Measurements from ENCODE around the gene SCEL. TPM values are rescaled to one million over a fixed set of nuclear protein-coding genes. Genes with fewer than 3 reads are reported as not detected.

Gene SCEL
- total RNA-seq, 1 experiment from 2014 or later, result 0.07 TPM

DNA sequence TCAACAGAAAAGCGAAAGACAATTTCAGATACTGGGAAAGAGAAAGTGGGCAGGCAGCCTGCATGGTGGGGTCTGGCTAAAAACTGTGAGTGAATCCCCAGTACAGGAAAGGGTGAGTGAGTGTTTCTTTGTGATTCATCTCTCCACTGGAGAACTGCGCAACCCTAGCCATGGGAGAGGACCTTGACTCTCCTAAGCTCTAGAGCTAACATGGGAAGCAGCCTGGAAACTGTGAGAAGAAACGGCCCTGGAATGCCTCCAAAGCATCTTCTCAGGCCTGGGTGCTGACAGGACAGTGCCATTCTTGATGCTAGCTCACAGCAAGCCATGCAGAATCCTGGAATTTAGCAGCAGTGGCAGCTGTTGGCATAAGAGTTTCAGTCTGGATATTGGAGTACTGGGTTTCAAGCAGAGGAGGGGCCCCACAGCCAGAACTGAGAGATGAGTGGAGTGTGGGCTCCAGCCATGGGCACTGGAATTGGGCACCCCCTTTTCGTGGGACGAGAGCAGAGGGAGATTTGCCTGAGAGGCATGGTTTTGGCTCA lies 143.3 kb downstream of the SCEL start:
- no peaks in the 10 kb centered on the region for H3K9me3 ChIP-seq (ENCODE audit: control insufficient read depth in 1 of 2, insufficient read depth in 1 of 2, low read depth in 1 of 2, low read length in 2 of 2)
- no TSS peak for BruUV-seq (replicated peaks)
- no peak overlapping the region for H2AFZ ChIP-seq (ENCODE audit: low read depth, low read length, poor library complexity, severe bottlenecking)
- no peak overlapping the region for H3K9ac ChIP-seq (ENCODE audit: low read length)
- ChIA-PET CTCF (no interaction called here), RAD21 (ENCODE audit: low non-redundant PET in 1 of 2, low total read pairs in 2 of 2, uncharacterized antibody in 2 of 2, unreplicated experiment in 2 of 2) (no interaction called here), POLR2A (no interaction called here)
- no peak for DNase-seq (ENCODE audit: low read depth, low spot score)
- H3K9me2 ChIP-seq (ENCODE audit: insufficient read depth), result no peaks in the 10 kb centered on the region
- H3K4me2 ChIP-seq (ENCODE audit: low read length), result no peak overlapping the region
- no peaks in the 10 kb centered on the region for H3K4me1 ChIP-seq (ENCODE audit: control insufficient read depth in 1 of 2, insufficient read depth in 2 of 2, low read length in 2 of 2)
- TF ChIP-seq EZH2 (IDR thresholded peaks at IDR 0.05) (no peak), POLR2AphosphoS5 (IDR thresholded peaks at IDR 0.05; ENCODE audit: low read depth, low read length) (no peak), CBX3 (IDR thresholded peaks at IDR 0.05; ENCODE audit: low read depth) (no peak), POLR2A (IDR thresholded peaks at IDR 0.05; ENCODE audit: borderline replicate concordance, extremely low read depth, insufficient read depth, insufficient read length) (no peak), FOSL1 (IDR thresholded peaks at IDR 0.05; ENCODE audit: low read depth) (no peak), TCF7L2 (IDR thresholded peaks at IDR 0.05; ENCODE audit: borderline replicate concordance, extremely low read depth, insufficient read depth, insufficient read length) (no peak), SIN3A (IDR thresholded peaks at IDR 0.05; ENCODE audit: low read depth) (no peak), YY1 (IDR thresholded peaks at IDR 0.05; ENCODE audit: extremely low read depth, insufficient replicate concordance, low read depth, low read length) (no peak), JUND (IDR thresholded peaks at IDR 0.05) (no peak)
- no peak for ATAC-seq
- intact Hi-C loops (cut with micrococcal nuclease), result no loop called here
- no peak overlapping the region for H3K27ac ChIP-seq (ENCODE audit: low read depth, low read length)
- H4K20me1 ChIP-seq (ENCODE audit: insufficient read depth), result no peaks in the 10 kb centered on the region
- H3K4me3 ChIP-seq (replicated peaks in 1 of 2; ENCODE audit: low read depth in 1 of 2, low read length in 2 of 2), result no peak overlapping the region
- no peaks in the 10 kb centered on the region for H3K27me3 ChIP-seq (ENCODE audit: insufficient read depth, low read length)
- no peaks in the 10 kb centered on the region for H3K79me2 ChIP-seq (ENCODE audit: insufficient read depth, low read length)
- no peaks in the 10 kb centered on the region for H3K36me3 ChIP-seq (ENCODE audit: control insufficient read depth in 1 of 2, insufficient read depth in 2 of 2, low read length in 2 of 2)

DNA sequence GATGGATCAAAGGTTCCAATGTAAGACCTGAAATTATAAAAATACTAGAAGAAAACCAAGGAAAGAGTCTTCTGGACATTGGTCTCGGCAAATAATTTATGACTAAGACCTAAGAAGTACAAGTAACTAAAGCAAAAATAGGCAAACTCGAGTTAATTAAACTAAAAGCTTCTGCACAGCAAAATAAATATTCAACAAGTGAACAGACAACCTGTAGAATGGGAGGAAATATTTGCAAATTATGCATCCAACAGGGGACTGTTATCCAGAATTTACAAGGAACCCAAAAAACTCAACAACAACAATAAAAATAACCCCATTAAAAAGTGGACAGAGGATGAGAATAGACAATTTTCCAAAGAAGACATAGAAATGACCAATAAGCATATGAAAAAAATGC lies 152.3 kb downstream of the SCEL start:
- H3K27me3 ChIP-seq (ENCODE audit: insufficient read depth, low read length), result no peaks in the 10 kb centered on the region
- no peak overlapping the region for H3K4me3 ChIP-seq (replicated peaks in 1 of 2; ENCODE audit: low read depth in 1 of 2, low read length in 2 of 2)
- no peaks in the 10 kb centered on the region for H3K36me3 ChIP-seq (ENCODE audit: control insufficient read depth in 1 of 2, insufficient read depth in 2 of 2, low read length in 2 of 2)
- H3K79me2 ChIP-seq (ENCODE audit: insufficient read depth, low read length), result no peaks in the 10 kb centered on the region
- no peaks in the 10 kb centered on the region for H3K9me2 ChIP-seq (ENCODE audit: insufficient read depth)
- no peaks in the 10 kb centered on the region for H4K20me1 ChIP-seq (ENCODE audit: insufficient read depth)
- RAD21 ChIA-PET (ENCODE audit: low non-redundant PET in 1 of 2, low total read pairs in 2 of 2, uncharacterized antibody in 2 of 2, unreplicated experiment in 2 of 2), result no interaction called here
- POLR2A ChIA-PET, result no interaction called here
- BruUV-seq (replicated peaks), result no TSS peak
- no peak overlapping the region for H3K9ac ChIP-seq (ENCODE audit: low read length)
- intact Hi-C loops (cut with micrococcal nuclease), result no loop called here
- no peak overlapping the region for H3K27ac ChIP-seq (ENCODE audit: low read depth, low read length)
- H3K4me2 ChIP-seq (ENCODE audit: low read length), result no peak overlapping the region
- no peaks in the 10 kb centered on the region for H3K9me3 ChIP-seq (ENCODE audit: control insufficient read depth in 1 of 2, insufficient read depth in 1 of 2, low read depth in 1 of 2, low read length in 2 of 2)
- ATAC-seq, result no peak
- DNase-seq (ENCODE audit: low read depth, low spot score), result no peak
- no peaks in the 10 kb centered on the region for H3K4me1 ChIP-seq (ENCODE audit: control insufficient read depth in 1 of 2, insufficient read depth in 2 of 2, low read length in 2 of 2)
- no peak overlapping the region for H2AFZ ChIP-seq (ENCODE audit: low read depth, low read length, poor library complexity, severe bottlenecking)
- TF ChIP-seq EGR1 (IDR thresholded peaks at IDR 0.05; ENCODE audit: low read depth) (no peak), RAD21 (IDR thresholded peaks at IDR 0.05; ENCODE audit: low read depth) (no peak), FOSL1 (IDR thresholded peaks at IDR 0.05; ENCODE audit: low read depth) (no peak), ZFX (IDR thresholded peaks at IDR 0.05) (no peak), SRF (IDR thresholded peaks at IDR 0.05; ENCODE audit: low read depth) (no peak), EZH2 (IDR thresholded peaks at IDR 0.05) (no peak), EZH2phosphoT487 (IDR thresholded peaks at IDR 0.05; ENCODE audit: borderline replicate concordance) (no peak), JUND (IDR thresholded peaks at IDR 0.05) (no peak)
- TF ChIP-seq, protein P1, sequence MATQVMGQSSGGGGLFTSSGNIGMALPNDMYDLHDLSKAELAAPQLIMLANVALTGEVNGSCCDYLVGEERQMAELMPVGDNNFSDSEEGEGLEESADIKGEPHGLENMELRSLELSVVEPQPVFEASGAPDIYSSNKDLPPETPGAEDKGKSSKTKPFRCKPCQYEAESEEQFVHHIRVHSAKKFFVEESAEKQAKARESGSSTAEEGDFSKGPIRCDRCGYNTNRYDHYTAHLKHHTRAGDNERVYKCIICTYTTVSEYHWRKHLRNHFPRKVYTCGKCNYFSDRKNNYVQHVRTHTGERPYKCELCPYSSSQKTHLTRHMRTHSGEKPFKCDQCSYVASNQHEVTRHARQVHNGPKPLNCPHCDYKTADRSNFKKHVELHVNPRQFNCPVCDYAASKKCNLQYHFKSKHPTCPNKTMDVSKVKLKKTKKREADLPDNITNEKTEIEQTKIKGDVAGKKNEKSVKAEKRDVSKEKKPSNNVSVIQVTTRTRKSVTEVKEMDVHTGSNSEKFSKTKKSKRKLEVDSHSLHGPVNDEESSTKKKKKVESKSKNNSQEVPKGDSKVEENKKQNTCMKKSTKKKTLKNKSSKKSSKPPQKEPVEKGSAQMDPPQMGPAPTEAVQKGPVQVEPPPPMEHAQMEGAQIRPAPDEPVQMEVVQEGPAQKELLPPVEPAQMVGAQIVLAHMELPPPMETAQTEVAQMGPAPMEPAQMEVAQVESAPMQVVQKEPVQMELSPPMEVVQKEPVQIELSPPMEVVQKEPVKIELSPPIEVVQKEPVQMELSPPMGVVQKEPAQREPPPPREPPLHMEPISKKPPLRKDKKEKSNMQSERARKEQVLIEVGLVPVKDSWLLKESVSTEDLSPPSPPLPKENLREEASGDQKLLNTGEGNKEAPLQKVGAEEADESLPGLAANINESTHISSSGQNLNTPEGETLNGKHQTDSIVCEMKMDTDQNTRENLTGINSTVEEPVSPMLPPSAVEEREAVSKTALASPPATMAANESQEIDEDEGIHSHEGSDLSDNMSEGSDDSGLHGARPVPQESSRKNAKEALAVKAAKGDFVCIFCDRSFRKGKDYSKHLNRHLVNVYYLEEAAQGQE (IDR thresholded peaks at IDR 0.05; ENCODE audit: low read depth), result no peak
- TF ChIP-seq, protein P2, sequence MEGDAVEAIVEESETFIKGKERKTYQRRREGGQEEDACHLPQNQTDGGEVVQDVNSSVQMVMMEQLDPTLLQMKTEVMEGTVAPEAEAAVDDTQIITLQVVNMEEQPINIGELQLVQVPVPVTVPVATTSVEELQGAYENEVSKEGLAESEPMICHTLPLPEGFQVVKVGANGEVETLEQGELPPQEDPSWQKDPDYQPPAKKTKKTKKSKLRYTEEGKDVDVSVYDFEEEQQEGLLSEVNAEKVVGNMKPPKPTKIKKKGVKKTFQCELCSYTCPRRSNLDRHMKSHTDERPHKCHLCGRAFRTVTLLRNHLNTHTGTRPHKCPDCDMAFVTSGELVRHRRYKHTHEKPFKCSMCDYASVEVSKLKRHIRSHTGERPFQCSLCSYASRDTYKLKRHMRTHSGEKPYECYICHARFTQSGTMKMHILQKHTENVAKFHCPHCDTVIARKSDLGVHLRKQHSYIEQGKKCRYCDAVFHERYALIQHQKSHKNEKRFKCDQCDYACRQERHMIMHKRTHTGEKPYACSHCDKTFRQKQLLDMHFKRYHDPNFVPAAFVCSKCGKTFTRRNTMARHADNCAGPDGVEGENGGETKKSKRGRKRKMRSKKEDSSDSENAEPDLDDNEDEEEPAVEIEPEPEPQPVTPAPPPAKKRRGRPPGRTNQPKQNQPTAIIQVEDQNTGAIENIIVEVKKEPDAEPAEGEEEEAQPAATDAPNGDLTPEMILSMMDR (IDR thresholded peaks at IDR 0.05 in 2 of 3, conservative IDR thresholded peaks at IDR 0.05 in 1 of 3; ENCODE audit: borderline replicate concordance in 1 of 3, insufficient read depth in 1 of 3, low read depth in 2 of 3, low read length in 2 of 3), result no peak
- TF ChIP-seq, protein P3, sequence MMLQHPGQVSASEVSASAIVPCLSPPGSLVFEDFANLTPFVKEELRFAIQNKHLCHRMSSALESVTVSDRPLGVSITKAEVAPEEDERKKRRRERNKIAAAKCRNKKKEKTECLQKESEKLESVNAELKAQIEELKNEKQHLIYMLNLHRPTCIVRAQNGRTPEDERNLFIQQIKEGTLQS (IDR thresholded peaks at IDR 0.05), result no peak
- CTCF ChIA-PET, result no interaction called here
